GM15510 (cell line): ENCODE data around the gene ATF5.
"Not testable (repeated sequence)": the region's sequence is repeated elsewhere in the genome, so short reads cannot be mapped to it uniquely, and the experiment has no call there.

ENCODE experiments used
- POLR2A ChIP-seq: IDR thresholded peaks from 3 replicates; pipeline ENCODE4 v1.6.1; 2011; ENCODE audit warnings: borderline replicate concordance; ENCODE audit not compliant: insufficient read length; ENCODE audit errors: extremely low read depth

ATF5 gene

GRCh38 chr19:49949742-49950589 lies 21.0 kb downstream of the ATF5 start:
- TF ChIP-seq POLR2A, result no peak

- no peak for TF ChIP-seq POLR2A
Measured at GRCh38 chr19:49950590-49950948, 21.6 kb downstream of the ATF5 start.

- TF ChIP-seq POLR2A, result no peak
Measured at GRCh38 chr19:49950956-49951526, 22.0 kb downstream of the ATF5 start.

GRCh38 chr19:49951806-49952478 lies 22.9 kb downstream of the ATF5 start:
- TF ChIP-seq POLR2A, result no peak

- TF ChIP-seq POLR2A, result no peak
Measured at GRCh38 chr19:49952479-49952836, 23.5 kb downstream of the ATF5 start.

GRCh38 chr19:49952906-49953305 lies 23.9 kb downstream of the ATF5 start:
- TF ChIP-seq POLR2A, result no peak

GRCh38 chr19:49953416-49953815 lies 24.4 kb downstream of the ATF5 start:
- no peak for TF ChIP-seq POLR2A

- no peak for TF ChIP-seq POLR2A
Measured at GRCh38 chr19:49954092-49954829, 25.3 kb downstream of the ATF5 start.

GRCh38 chr19:49954933-49955332 lies 25.9 kb downstream of the ATF5 start:
- no peak for TF ChIP-seq POLR2A

- TF ChIP-seq POLR2A, result no peak
Measured at GRCh38 chr19:49956115-49956495, 27.1 kb downstream of the ATF5 start.

GRCh38 chr19:49957262-49957915 lies 28.4 kb downstream of the ATF5 start:
- no peak for TF ChIP-seq POLR2A

- not testable (repeated sequence) for TF ChIP-seq POLR2A
Measured at GRCh38 chr19:49960980-49961379, 32.0 kb downstream of the ATF5 start, which contains the start of gene SIGLEC11. SIGLEC11 (minus strand) TSS chr19:49961172; CDS start chr19:49961081, 91 bp downstream.

GRCh38 chr19:49968279-49968922 lies 39.4 kb downstream of the ATF5 start:
- no peak for TF ChIP-seq POLR2A

- TF ChIP-seq POLR2A, result no peak
Measured at GRCh38 chr19:49971991-49972411, 43.0 kb downstream of the ATF5 start.

- TF ChIP-seq POLR2A, result no peak
Measured at GRCh38 chr19:49972841-49973240, 43.8 kb downstream of the ATF5 start.

GRCh38 chr19:49973987-49974386 lies 45.0 kb downstream of the ATF5 start:
- no peak for TF ChIP-seq POLR2A
